ENCODE measurements around the gene MIX23. TPM values are rescaled to one million over a fixed set of nuclear protein-coding genes. Genes with fewer than 3 reads are reported as not detected.

The MIX23 gene
- total RNA-seq: 26.1 and 26.5 TPM in 2 replicates

DNA sequence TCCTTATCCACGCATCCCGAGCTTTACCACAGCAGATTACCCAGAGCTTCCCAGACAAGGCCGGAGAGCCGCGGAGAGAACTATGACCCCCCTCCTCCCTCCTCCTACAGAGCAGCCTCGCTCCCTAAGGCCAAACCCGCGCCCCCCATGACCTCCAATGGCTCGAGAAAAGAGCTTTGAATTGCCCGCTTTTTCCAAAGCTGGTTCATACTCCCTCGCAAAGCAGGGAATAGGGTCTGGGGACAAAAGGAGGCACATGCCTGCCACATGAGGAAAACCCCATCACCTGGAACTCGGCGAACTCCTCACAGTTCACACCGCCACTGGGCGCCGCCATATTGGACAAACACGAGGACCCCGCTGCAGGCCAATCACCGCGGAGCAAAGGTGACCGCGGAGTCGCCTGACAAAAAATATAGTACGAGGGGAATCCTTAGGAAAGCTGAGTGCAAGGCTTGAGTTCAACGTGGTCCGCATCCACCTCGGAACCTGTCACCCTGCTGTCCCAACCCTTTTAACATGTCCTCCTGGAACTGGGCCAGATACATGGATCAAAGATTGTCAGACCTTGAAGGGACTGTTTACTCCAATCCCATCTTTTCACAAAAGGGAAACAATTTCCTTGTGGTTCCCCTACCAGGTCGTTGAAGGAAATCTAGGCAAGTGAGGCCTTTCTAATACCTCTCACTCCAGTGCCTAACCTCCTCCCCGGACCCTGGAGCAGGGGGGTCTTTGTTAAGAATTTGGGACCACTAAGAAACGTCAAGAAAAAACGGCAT, at the start of gene MIX23:
Gene MIX23, minus strand, starts transcription at position 344 of the 779 bp plus-strand sequence. Its CDS starts 7 bp downstream, at position 337.

DNA sequence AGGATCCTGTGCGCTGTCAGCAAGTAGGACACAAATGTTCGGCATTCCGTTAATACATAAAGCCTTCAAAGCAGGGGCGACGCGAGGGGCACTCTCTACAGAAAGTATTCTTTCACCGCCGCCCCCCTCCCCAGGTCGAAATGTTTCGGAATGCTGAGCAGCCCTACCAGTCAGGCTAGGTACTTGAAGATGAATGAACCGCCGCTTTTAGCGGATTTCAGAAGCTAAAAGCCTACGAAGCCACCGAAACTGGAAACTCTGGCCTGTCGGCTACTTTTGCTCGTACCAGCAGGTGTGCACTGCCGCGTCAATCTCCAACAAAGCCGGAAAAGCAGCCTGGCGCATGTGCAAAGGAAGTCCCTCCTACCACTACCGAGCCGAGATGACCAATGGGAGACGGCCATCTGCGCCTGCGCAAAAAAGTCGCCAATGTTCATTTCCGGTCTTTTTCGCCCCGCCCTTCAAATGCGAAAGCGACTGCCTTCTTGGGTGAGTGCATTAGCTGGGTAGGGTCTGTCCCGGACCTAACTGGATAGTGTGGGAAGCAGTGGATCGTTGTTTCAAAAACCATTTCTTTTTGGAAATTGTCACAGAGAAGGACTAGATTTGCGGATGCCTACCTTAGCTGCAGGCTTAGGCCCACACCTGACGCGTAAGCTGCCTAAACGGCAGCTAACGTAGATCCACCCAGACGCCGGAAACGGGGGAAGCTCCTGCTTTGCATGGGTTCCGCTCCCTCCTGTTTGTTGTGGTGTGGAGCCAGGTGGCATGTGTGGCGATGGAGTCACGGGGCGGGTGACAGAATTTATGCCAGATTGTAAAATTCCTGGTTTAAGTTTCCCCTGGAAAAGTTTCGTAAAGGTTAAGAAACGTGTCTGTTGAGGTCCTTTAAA, 33.0 kb upstream of the MIX23 start, which contains the start of gene WDR5B:
Gene WDR5B, minus strand, starts transcription at position 301 of the 893 bp plus-strand sequence. CDS start 534 bp downstream, outside the sequence.

DNA sequence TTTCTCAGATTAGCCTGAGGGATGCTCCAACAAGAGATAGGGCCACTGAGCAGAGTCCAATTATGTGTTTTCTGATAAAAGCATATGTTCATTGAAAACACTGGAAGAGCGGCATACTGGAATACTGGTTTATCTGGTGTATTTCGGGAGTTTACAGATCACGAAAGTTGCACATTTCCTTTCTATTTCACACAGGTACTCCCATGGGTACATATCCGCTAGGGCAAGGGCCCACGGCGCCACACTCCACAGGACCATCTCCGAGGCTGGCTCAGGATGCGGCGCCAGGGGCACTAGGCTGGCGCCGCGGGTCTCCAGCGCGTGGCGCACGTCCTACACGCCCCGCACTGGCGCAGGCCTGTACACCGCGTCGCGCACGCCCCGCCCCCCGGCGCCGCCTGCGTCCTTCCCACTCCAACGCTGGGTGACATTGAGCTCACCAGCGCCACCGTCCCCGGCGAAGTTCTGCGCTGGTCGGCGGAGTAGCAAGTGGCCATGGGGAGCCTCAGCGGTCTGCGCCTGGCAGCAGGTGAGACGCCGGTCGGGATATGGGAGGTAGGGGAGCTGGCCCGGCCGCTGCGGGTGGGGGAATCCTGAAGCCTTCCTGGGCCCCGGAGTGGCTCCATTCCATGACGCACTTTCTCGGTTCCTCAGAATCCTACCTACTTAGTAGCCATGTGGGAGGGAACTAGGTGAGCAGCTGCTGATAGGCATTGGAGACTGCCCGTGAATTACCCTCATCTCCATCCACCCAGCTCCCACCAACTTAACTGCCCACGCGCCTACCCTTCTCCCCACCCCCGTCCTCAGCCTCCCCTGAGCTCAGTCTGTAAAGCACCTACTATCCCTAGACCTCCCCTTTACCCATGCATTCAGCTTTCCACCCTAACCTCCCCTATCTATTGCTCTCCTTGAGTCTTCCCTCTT, 1.0 kb upstream of the MIX23 start, which contains the start of gene FAM162A:
Gene FAM162A, plus strand, starts transcription at position 412 of the 927 bp plus-strand sequence. Its CDS starts 84 bp downstream, at position 496.

DNA sequence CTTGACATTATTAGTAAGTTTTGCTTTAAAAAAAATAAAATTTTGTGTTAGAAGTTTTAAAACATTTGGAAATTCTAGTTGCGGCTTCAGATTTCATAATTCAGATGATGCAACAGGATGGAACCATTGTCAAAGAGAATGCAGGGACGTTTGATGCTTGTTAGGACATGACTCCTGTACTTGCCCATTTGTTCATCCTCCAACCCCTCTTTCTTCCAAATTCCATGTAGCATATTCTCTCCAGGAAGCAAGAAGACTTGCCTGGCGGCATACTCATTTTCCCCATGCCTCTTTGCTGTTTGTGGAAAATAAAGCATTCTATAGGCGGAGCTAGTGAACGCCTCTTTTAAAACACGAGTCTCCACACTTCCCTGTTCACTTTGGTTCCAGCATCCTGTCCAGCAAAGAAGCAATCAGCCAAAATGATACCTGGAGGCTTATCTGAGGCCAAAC, 58.1 kb downstream of the MIX23 start, which contains the start of gene CSTA:
Gene CSTA, plus strand, starts transcription at position 378 of the 453 bp plus-strand sequence. Its CDS starts 45 bp downstream, at position 423.

Other genes with a start within 250 kb of the MIX23 start
- gene CASR, start 199.6 kb downstream of the MIX23 start, total RNA-seq: not detected in 2 replicates
- 0.59 TPM in 1 of 2 replicates, not detected in the other for gene CSTA, start 58.0 kb downstream of the MIX23 start, total RNA-seq
- 31.6 and 34.7 TPM in 2 replicates for gene FAM162A, start 951 bp upstream of the MIX23 start, total RNA-seq
- 5.9 and 6.5 TPM in 2 replicates for gene WDR5B, start 32.8 kb upstream of the MIX23 start, total RNA-seq
- 40.1 and 64.9 TPM in 2 replicates for gene KPNA1, start 131.7 kb upstream of the MIX23 start, total RNA-seq
- 10.1 and 11.5 TPM in 2 replicates for gene PARP9, start 181.1 kb upstream of the MIX23 start, total RNA-seq
- gene DTX3L, start 181.1 kb upstream of the MIX23 start, total RNA-seq: 8.6 and 17.3 TPM in 2 replicates
- under 0.01 and 0.18 TPM in 2 replicates for gene PARP15, start 194.4 kb upstream of the MIX23 start, total RNA-seq

All from smooth muscle cell of the umbilical artery (primary cell).